HG03354 (cell line): ENCODE data around the gene LRMDA.
A peak's percentile ranks its signal among the peaks of the same experiment; 100 is the strongest.

Source experiments
- ATAC-seq: cut with Tn5 transposase; IDR thresholded peaks from one replicate; pipeline ENCODE4 v1.9.1; 2021; ENCODE audit warnings: mild to moderate bottlenecking; ENCODE audit not compliant: unreplicated experiment, poor library complexity, severe bottlenecking

The LRMDA gene

GRCh38 chr10:75895259-75895658 lies 463.8 kb downstream of the LRMDA start:
- no peak for ATAC-seq

- ATAC-seq = no peak
These were observed 468.5 kb downstream of the LRMDA start for GRCh38 chr10:75899816-75900390.

DNA sequence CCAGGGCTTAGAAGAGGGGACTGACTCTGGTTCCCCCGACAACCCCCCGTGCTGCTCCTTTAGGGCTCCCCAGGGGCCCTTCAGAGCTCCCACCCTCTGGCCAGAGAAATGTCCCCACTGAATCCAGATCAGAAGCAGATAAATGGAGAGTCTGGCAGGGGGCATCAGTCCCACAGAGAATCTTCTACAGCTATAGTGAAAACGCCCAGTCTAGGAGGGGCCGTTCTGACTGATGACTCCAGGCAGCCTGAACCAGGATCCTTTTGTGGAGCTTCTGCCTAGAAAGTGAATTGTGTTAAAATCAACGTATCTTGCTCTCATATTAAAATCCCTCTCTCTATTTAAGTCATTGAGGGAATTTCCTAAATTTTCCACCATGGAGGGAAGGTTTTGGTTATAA lies 471.4 kb downstream of the LRMDA start:
- ATAC-seq = no peak

DNA sequence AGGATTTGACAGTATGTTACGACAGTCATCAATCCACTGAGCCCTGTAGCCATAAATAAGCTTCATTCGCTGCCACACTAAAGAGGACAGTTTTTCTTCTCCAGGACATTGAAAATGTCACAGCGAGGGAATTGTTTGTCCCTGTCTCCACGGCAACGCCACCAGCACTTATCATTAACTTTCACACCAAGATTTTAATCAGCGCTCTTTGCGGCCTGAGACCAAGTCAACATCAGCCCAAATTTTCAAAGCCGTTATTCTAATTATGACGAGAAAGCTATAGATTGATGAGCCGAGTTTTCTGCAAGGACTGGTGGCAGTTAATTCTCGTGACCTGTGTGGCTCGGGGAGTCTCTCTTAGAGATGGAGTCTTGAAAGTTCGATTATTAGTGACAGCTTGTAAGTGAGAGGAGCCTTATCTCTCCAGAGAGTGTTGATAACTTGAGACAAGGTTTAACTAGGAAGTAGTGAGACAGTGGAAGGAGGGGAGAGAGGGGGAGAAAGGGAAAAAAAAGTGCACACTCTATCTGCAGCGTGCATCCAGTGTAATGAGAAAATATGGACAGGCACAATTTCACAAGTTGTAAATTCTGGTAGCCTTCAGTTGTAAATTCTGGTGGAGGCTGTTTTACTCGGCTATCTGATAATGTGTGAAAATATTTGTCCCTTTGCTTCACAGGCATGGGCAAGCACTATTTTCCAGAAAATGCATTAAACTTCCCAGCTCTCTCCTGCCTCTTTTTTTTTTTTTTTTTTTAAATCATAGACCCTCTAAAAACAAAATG lies 473.3 kb downstream of the LRMDA start:
- no peak for ATAC-seq

- no peak for ATAC-seq
These were observed 474.1 kb downstream of the LRMDA start for GRCh38 chr10:75905490-75905889.

- ATAC-seq = no peak
These were observed 478.6 kb downstream of the LRMDA start for GRCh38 chr10:75910032-75910431.

GRCh38 chr10:75911426-75911825 lies 480.0 kb downstream of the LRMDA start:
- ATAC-seq = no peak

DNA sequence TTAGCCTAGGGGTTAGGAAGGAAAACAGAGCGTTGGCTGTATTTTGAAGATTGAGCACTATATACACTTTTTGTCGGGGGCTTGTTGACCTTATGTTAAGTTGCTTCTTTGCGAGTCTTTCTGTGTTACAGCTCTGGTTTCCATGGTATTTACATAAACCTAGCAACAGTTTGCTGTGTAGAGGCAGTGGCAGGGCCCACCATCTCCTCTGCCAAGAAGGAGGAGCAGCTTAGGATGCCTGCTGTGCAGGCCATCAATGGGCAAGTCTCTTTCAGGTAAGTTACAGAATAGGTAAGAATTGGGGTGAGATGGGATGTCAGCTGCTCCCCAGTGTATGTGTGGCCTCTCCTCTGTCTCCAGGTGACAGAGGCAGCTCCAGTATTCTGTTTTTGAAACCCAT lies 485.5 kb downstream of the LRMDA start:
- no peak for ATAC-seq

DNA sequence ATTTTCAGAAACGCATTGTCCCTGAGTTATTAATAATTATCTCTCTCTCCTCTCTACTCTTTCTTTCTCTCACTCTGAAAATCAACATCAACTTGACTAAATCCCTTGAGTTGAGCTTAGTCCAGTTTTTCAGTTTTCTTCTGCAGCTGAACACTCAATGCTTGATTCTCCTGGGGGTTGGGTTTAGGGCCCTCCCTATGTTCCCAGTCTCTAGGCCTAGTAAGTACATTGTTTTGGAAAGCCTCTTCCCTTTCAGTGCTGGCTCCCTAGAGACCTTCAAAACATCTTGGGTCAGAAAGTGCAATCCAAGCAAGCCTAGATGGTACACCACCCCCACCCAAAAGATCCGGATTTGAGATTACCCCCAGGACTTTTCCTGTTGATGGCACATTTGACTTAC lies 488.5 kb downstream of the LRMDA start:
- no peak for ATAC-seq

DNA sequence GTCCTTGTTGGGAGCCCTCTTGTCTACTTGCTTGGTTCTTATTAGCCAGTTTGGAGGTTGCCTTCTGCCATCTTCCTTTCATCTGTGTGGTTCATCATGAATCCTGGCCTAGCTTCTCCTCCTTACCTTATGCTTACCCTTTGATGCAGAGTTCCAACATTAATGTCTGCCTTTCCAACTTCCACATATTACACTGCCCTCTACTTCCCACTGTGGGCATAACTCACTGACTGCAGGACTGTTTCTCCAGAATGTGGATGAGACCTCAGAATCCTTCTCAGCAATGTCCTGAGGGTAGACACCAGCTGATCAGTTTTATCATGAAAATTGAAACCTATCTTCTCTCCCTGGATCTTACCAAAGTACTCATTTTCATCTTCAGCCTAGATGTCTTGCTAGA lies 491.0 kb downstream of the LRMDA start:
- ATAC-seq = no peak

GRCh38 chr10:75924309-75924902 lies 493.0 kb downstream of the LRMDA start:
- no peak for ATAC-seq

- no peak for ATAC-seq
These were observed 494.6 kb downstream of the LRMDA start for GRCh38 chr10:75925999-75926398.

DNA sequence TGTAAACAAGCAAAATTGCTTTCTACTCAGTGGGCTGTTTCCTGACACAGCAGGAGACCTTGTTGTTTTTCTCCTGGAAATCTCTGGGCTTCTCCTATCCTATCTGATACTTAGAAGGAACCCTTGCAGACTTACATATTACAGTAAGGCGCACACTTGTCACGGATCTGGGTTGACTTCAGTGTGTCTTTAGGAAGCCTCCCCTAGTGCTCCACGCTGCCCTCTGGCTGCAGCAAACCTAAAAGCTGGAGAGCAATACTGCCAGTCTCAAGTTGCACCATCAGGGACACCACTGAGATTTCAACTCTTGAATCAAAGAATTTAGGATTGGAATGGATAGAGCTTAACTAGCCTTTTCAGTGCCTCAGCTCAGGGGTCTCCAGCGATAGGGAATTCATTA lies 495.3 kb downstream of the LRMDA start:
- ATAC-seq = no peak

DNA sequence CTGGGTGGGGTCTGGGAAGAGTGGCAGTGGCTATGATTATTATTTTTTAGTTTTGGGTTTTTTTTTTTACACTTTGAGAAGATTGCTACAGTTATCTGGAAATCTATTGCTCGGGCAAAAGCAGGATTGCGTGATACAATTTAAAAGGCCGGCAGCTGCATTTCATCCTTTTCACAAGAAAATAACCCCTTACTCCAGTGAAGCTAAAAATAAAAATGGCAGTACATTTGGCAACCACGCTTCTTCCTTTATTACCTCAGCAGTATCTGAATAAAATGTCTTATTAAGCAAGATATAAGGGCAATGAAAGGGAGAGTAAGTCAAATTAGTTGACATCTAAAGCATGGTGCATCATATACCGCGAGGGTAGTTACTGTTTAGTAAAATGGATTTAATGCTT lies 496.8 kb downstream of the LRMDA start:
- ATAC-seq = no peak

- ATAC-seq = no peak
These were observed 498.3 kb downstream of the LRMDA start for GRCh38 chr10:75929630-75930161.

- peak; percentile 78 for ATAC-seq
These were observed 501.5 kb downstream of the LRMDA start for GRCh38 chr10:75932921-75933320.

DNA sequence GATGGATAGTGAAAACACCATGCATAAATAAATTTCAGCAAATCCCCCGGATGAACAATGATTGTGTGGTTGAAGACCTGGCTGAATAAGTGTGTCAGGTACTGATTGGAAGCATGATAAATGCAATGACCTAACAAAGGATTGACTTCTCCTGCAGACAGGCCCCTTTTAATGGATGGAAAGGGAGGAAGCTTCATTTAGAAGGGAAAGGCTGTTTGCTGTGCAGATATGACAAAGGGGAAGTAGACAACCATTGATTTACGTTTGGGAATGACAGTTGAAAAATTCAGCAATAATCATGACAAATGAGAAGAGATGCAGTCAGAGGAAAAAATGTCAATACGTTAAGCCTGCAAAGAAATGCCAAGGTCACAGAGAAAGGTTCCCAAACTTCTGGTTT lies 503.8 kb downstream of the LRMDA start:
- ATAC-seq = no peak

GRCh38 chr10:75935650-75936400 lies 504.4 kb downstream of the LRMDA start:
- no peak for ATAC-seq

DNA sequence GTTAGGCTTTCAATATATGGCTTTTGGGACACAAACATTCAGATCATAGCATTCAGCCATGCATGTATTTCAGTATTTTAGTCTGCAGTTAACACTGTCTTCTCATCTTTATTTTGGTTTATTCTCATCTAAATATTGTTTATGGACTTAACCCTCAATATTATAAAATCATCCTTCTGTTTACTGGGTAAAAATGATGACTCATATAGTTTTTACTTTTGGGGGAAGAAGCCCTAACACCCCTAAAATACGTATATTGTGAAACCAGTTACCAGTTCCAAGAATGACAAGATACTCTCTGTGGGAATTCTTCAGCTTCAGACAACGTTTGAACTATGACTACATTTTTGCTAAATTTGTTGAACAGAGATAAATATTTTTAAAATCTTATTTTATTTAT lies 505.4 kb downstream of the LRMDA start:
- no peak for ATAC-seq

- no peak for ATAC-seq
These were observed 506.4 kb downstream of the LRMDA start for GRCh38 chr10:75937823-75938222.
